ENCODE results near the gene PPP2R5C.

DNA sequence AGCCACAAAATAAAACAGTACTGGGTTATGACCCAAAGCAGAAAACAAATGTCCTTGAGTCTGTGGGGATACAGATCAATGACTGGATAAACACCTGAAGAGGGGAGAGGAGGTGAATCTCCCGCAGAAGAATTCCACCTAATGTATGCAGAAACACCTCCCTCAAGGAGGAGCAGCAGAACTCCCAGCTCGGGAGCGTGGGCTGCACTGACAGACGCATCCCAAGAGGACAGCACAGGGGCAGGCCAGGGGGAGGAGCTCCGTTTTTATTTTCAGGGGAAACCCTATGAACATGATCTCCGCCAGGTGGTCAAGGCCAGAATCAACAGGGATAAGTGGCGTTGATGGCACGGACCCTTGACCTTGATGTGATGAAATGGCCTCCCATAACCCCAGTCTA lies 41.8 kb upstream of the PPP2R5C start:
- TF ChIP-seq, protein P1, sequence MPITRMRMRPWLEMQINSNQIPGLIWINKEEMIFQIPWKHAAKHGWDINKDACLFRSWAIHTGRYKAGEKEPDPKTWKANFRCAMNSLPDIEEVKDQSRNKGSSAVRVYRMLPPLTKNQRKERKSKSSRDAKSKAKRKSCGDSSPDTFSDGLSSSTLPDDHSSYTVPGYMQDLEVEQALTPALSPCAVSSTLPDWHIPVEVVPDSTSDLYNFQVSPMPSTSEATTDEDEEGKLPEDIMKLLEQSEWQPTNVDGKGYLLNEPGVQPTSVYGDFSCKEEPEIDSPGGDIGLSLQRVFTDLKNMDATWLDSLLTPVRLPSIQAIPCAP (CRISPR knock-in tag; IDR thresholded peaks at IDR 0.05) = no peak
- TF ChIP-seq, protein P2, sequence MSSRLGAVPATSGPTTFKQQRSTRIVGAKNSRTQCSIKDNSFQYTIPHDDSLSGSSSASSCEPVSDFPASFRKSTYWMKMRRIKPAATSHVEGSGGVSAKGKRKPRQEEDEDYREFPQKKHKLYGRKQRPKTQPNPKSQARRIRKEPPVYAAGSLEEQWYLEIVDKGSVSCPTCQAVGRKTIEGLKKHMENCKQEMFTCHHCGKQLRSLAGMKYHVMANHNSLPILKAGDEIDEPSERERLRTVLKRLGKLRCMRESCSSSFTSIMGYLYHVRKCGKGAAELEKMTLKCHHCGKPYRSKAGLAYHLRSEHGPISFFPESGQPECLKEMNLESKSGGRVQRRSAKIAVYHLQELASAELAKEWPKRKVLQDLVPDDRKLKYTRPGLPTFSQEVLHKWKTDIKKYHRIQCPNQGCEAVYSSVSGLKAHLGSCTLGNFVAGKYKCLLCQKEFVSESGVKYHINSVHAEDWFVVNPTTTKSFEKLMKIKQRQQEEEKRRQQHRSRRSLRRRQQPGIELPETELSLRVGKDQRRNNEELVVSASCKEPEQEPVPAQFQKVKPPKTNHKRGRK (CRISPR knock-in tag; IDR thresholded peaks at IDR 0.05; ENCODE audit: borderline replicate concordance) = no peak
- TF ChIP-seq, protein P3, sequence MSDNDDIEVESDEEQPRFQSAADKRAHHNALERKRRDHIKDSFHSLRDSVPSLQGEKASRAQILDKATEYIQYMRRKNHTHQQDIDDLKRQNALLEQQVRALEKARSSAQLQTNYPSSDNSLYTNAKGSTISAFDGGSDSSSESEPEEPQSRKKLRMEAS (CRISPR knock-in tag; IDR thresholded peaks at IDR 0.05) = no peak
- TF ChIP-seq NFYB (CRISPR knock-in tag; conservative IDR thresholded peaks at IDR 0.05; ENCODE audit: low read depth) = no peak
- TF ChIP-seq, protein P4, sequence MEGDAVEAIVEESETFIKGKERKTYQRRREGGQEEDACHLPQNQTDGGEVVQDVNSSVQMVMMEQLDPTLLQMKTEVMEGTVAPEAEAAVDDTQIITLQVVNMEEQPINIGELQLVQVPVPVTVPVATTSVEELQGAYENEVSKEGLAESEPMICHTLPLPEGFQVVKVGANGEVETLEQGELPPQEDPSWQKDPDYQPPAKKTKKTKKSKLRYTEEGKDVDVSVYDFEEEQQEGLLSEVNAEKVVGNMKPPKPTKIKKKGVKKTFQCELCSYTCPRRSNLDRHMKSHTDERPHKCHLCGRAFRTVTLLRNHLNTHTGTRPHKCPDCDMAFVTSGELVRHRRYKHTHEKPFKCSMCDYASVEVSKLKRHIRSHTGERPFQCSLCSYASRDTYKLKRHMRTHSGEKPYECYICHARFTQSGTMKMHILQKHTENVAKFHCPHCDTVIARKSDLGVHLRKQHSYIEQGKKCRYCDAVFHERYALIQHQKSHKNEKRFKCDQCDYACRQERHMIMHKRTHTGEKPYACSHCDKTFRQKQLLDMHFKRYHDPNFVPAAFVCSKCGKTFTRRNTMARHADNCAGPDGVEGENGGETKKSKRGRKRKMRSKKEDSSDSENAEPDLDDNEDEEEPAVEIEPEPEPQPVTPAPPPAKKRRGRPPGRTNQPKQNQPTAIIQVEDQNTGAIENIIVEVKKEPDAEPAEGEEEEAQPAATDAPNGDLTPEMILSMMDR (IDR thresholded peaks at IDR 0.05) = no peak

All from WTC11 (cell line).